SKM-1 treated with dmso at 0.1 percent for 144 hours (cell line): ENCODE data around the gene M1AP.

Source experiments
- DNase-seq: peaks from one replicate; lab custom pipeline; 2025; ENCODE audit not compliant: unreplicated experiment; lab: John Stamatoyannopoulos, UW

Gene M1AP

GRCh38 chr2:74648009-74648443 lies at the start of gene M1AP:
TSS of gene M1AP (minus strand) at chr2:74648330. CDS start at chr2:74640275, 8,055 bp downstream.
- DNase-seq, result no peak

- no peak for DNase-seq
Measured at GRCh38 chr2:74696829-74697228, 48.7 kb upstream of the M1AP start.

- DNase-seq, result no peak
Measured at GRCh38 chr2:74695663-74696062, 47.5 kb upstream of the M1AP start.

- DNase-seq, result peak; percentile 52
Measured at GRCh38 chr2:74694281-74694680, 46.2 kb upstream of the M1AP start.

GRCh38 chr2:74693668-74694067 lies 45.5 kb upstream of the M1AP start:
- DNase-seq, result no peak

GRCh38 chr2:74693213-74693612 lies 45.1 kb upstream of the M1AP start:
- peak; percentile 39 for DNase-seq

GRCh38 chr2:74691929-74692328 lies 43.8 kb upstream of the M1AP start:
- DNase-seq, result no peak

- DNase-seq, result peak; percentile 66
Measured at GRCh38 chr2:74690571-74690970, 42.4 kb upstream of the M1AP start.

- no peak for DNase-seq
Measured at GRCh38 chr2:74689671-74690070, 41.5 kb upstream of the M1AP start.

- DNase-seq, result no peak
Measured at GRCh38 chr2:74688881-74689280, 40.8 kb upstream of the M1AP start.

- DNase-seq, result no peak
Measured at GRCh38 chr2:74685408-74685807, 37.3 kb upstream of the M1AP start.

- no peak for DNase-seq
Measured at GRCh38 chr2:74682501-74682900, 34.4 kb upstream of the M1AP start.

- DNase-seq, result no peak
Measured at GRCh38 chr2:74679615-74680014, 31.5 kb upstream of the M1AP start.

GRCh38 chr2:74676331-74676730 lies 28.2 kb upstream of the M1AP start:
- DNase-seq, result no peak

- DNase-seq, result no peak
Measured at GRCh38 chr2:74675090-74675489, 27.0 kb upstream of the M1AP start.

- no peak for DNase-seq
Measured at GRCh38 chr2:74673826-74674528, 25.8 kb upstream of the M1AP start.

- no peak for DNase-seq
Measured at GRCh38 chr2:74671479-74671878, 23.3 kb upstream of the M1AP start.

- no peak for DNase-seq
Measured at GRCh38 chr2:74670263-74670662, 22.1 kb upstream of the M1AP start.

GRCh38 chr2:74668087-74668486 lies 20.0 kb upstream of the M1AP start:
- no peak for DNase-seq

GRCh38 chr2:74659462-74659861 lies 11.3 kb upstream of the M1AP start:
- no peak for DNase-seq

GRCh38 chr2:74658516-74658915 lies 10.4 kb upstream of the M1AP start:
- DNase-seq, result no peak

- no peak for DNase-seq
Measured at GRCh38 chr2:74655579-74655978, 7.4 kb upstream of the M1AP start.
